Astrocyte (in vitro differentiated cells and primary cell): ENCODE data around the gene FGFR3. TPM values are rescaled to one million over a fixed set of nuclear protein-coding genes. Genes with fewer than 3 reads are reported as not detected.
A peak's percentile ranks its signal among the peaks of the same experiment; 100 is the strongest.

ENCODE experiments used
- DNase-seq: peaks from one replicate; pipeline ENCODE4 v3.0.0-alpha.2; 2010; ENCODE audit warnings: low read depth
- FAIRE-seq: peaks from 2 replicates; lab custom pipeline; 2011; peaks lifted over from hg19 to GRCh38; lab: Jason Lieb, UNC
- H2AFZ ChIP-seq: 2 replicates; pipeline ENCODE4 v1.6.0; 2012; ENCODE audit warnings: low read depth, low read length, inconsistent platforms
- H3K27ac ChIP-seq: 2 replicates; pipeline ENCODE4 v1.5.1; 2011; ENCODE audit warnings: low read depth, low read length, inconsistent platforms
- H3K27me3 ChIP-seq: 2 replicates; pipeline ENCODE4 v1.6.0; 2011; ENCODE audit warnings: low read length, inconsistent platforms; ENCODE audit not compliant: insufficient read depth
- H3K36me3 ChIP-seq: 2 replicates; pipeline ENCODE4 v1.5.1; 2011; ENCODE audit warnings: low read length, inconsistent platforms; ENCODE audit not compliant: insufficient read depth
- H3K4me1 ChIP-seq: 2 replicates; pipeline ENCODE4 v1.5.1; 2011; ENCODE audit warnings: low read length, inconsistent platforms; ENCODE audit not compliant: insufficient read depth
- H3K4me2 ChIP-seq: 2 replicates; pipeline ENCODE4 v1.6.0; 2012; ENCODE audit warnings: low read length, inconsistent platforms
- H3K4me3 ChIP-seq: 2 replicates; pipeline ENCODE4 v1.5.1; 2011; ENCODE audit warnings: low read depth, mild to moderate bottlenecking, low read length, inconsistent platforms; ENCODE audit not compliant: insufficient read depth
- H3K79me2 ChIP-seq: 2 replicates; pipeline ENCODE4 v1.6.0; 2012; ENCODE audit warnings: mild to moderate bottlenecking, low read length, inconsistent platforms; ENCODE audit not compliant: insufficient read depth
- H3K9ac ChIP-seq: 2 replicates; pipeline ENCODE4 v1.6.0; 2012; ENCODE audit warnings: mild to moderate bottlenecking, low read length, inconsistent platforms
- H3K9me3 ChIP-seq: 2 replicates; pipeline ENCODE4 v1.5.1; 2012; ENCODE audit warnings: low read depth, mild to moderate bottlenecking, low read length, inconsistent platforms; ENCODE audit not compliant: insufficient read depth
- H4K20me1 ChIP-seq: 2 replicates; pipeline ENCODE4 v1.6.0; 2012; ENCODE audit warnings: low read length, inconsistent platforms; ENCODE audit not compliant: insufficient read depth
- H3K27ac Mint-ChIP-seq: one replicate; pipeline ENCODE4 v1.8.0; 2021; ENCODE audit warnings: mild to moderate bottlenecking, mixed read lengths; ENCODE audit not compliant: unreplicated experiment
- H3K27me3 Mint-ChIP-seq: one replicate; pipeline ENCODE4 v1.8.0; 2021; ENCODE audit warnings: low read depth, mixed read lengths; ENCODE audit not compliant: unreplicated experiment
- H3K36me3 Mint-ChIP-seq: one replicate; pipeline ENCODE4 v1.8.0; 2021; ENCODE audit warnings: low read depth, mixed read lengths; ENCODE audit not compliant: unreplicated experiment
- H3K4me1 Mint-ChIP-seq: one replicate; pipeline ENCODE4 v1.8.0; 2021; ENCODE audit warnings: low read depth, mixed read lengths; ENCODE audit not compliant: unreplicated experiment
- H3K4me3 Mint-ChIP-seq: one replicate; pipeline ENCODE4 v1.8.0; 2021; ENCODE audit warnings: mild to moderate bottlenecking, moderate library complexity, mixed read lengths; ENCODE audit not compliant: unreplicated experiment
- H3K9me3 Mint-ChIP-seq: one replicate; pipeline ENCODE4 v1.8.0; 2021; ENCODE audit warnings: mild to moderate bottlenecking, mixed read lengths; ENCODE audit not compliant: unreplicated experiment
- EZH2 ChIP-seq: IDR thresholded peaks from 2 replicates; pipeline ENCODE4 v1.6.1; 2012; ENCODE audit warnings: mild to moderate bottlenecking, low read length, inconsistent platforms; ENCODE audit not compliant: insufficient read depth
- total RNA-seq: library from RNA; stranded (reverse); gene quantifications from 2 replicates; pipeline ENCODE4 v1.2.1, GENCODE V29; 2021
- TF ChIP-seq, protein P1 (sequence below): IDR thresholded peaks from 2 replicates; pipeline ENCODE4 v1.5.1; 2011; ENCODE audit warnings: low read depth, mild to moderate bottlenecking, inconsistent platforms, low read length, moderate library complexity; ENCODE audit not compliant: insufficient read depth

FGFR3 gene
- total RNA-seq, 1 donor from 2014 or later: 3.9 TPM

DNA sequence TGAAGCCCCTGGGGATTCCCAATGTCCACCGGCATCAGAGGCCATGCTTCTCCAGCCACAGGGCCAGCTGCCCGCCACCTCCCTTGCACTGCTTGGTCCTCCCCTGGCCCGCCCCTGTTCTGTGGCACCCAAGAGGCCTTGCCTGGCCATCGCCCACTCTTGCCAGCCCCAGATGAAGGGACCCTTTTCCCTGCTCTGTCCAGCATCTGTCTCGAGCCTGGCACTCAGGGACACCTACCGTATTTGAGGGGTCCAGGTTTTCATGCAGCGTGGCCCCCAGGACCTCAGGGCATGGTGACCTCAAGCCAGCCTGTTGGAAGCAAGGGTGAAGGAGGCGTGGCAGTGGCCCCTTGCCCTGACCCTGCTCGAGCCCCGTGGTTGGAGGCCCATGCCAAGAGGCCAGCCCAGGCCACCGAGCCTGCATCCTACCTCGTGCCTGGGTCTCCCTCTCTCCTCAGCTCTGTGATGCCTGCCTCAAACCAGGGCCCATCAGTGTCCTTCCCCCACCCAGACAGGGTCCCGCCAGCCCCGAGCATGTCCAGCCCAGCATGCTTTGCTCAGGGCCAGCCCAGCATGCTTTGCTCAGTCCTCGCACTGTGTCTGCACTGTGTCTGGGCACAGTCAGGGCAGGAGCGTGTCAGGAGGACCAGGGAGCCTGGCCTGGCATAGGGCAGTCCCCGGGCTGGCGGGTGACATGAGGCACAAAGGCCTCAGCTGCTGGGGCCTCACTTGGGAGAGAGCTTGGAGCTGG is 14.3 kb upstream of the FGFR3 start:
- Histone ChIP-seq H3K4me1 (no peaks in the 10 kb centered on the region), H3K36me3 (no peaks in the 10 kb centered on the region), H3K4me2 (peak overlapping the region; percentile 48), H3K27ac (no peak overlapping the region), H3K9me3 (no peaks in the 10 kb centered on the region), H3K27me3 (no peaks in the 10 kb centered on the region), H4K20me1 (no peaks in the 10 kb centered on the region), H3K79me2 (no peaks in the 10 kb centered on the region), H2AFZ (peak overlapping the region; percentile 47), H3K9ac (no peak overlapping the region), H3K4me3 (no peak overlapping the region)
- FAIRE-seq (no peak), DNase-seq (no peak)
- H3K27me3 Mint-ChIP-seq: peaks cover 7% of the 10 kb centered on the region
- H3K9me3 Mint-ChIP-seq: no peaks in the 10 kb centered on the region
- no peaks in the 10 kb centered on the region for H3K36me3 Mint-ChIP-seq
- H3K4me1 Mint-ChIP-seq: no peaks in the 10 kb centered on the region
- no peak for TF ChIP-seq EZH2
- TF ChIP-seq, protein P1, sequence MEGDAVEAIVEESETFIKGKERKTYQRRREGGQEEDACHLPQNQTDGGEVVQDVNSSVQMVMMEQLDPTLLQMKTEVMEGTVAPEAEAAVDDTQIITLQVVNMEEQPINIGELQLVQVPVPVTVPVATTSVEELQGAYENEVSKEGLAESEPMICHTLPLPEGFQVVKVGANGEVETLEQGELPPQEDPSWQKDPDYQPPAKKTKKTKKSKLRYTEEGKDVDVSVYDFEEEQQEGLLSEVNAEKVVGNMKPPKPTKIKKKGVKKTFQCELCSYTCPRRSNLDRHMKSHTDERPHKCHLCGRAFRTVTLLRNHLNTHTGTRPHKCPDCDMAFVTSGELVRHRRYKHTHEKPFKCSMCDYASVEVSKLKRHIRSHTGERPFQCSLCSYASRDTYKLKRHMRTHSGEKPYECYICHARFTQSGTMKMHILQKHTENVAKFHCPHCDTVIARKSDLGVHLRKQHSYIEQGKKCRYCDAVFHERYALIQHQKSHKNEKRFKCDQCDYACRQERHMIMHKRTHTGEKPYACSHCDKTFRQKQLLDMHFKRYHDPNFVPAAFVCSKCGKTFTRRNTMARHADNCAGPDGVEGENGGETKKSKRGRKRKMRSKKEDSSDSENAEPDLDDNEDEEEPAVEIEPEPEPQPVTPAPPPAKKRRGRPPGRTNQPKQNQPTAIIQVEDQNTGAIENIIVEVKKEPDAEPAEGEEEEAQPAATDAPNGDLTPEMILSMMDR: no peak
- peak overlapping the region; percentile 54 for H3K4me3 Mint-ChIP-seq
- no peak overlapping the region for H3K27ac Mint-ChIP-seq

DNA sequence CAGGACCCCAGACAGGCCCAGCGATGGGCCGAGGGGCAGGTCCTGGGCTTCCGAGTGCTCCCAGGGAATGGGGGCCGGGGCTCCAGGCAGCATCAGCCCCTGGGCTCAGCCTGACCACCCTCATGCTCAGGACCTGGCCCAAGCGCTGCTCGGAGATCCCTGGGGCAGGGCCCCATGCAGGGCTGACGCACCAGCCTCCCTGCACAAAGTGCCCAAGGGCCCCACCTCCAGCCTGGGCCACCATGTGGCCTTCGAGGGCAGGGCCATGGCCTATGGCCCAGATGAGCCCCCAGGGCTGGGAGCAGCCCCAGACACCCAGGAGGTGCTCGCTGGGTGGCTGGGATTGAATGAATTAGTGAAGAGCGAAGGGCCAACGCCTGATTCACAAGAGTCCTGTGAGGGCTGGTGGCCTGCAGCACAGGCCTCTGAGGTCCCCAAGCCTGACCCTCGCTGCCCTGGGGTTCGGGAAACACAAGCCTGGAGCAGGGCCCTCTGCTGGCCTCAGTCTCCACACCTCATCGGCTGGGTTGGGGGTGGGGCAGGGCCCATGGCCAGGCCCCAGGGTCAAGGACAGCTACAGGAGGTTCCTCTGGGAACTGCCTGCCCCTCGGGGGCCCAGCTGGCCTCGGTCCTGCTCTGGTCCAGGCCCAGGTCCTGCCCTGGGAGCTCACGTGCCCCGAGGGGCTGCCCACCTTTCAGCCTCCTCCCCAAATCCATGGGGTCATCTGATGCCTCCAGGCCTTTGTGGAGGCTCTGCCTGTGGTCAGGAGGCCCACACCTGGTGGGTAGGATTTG is 13.3 kb upstream of the FGFR3 start:
- peaks cover 5% of the 10 kb centered on the region for H3K27me3 Mint-ChIP-seq
- Histone ChIP-seq H3K9me3 (no peaks in the 10 kb centered on the region), H4K20me1 (no peaks in the 10 kb centered on the region), H3K9ac (no peak overlapping the region), H3K27ac (no peak overlapping the region), H3K4me3 (no peak overlapping the region), H3K4me1 (no peaks in the 10 kb centered on the region), H3K36me3 (no peaks in the 10 kb centered on the region), H2AFZ (no peak overlapping the region), H3K4me2 (no peak overlapping the region), H3K27me3 (no peaks in the 10 kb centered on the region), H3K79me2 (no peaks in the 10 kb centered on the region)
- H3K4me3 Mint-ChIP-seq: no peak overlapping the region
- FAIRE-seq: no peak
- no peak overlapping the region for H3K27ac Mint-ChIP-seq
- DNase-seq: no peak
- H3K9me3 Mint-ChIP-seq: no peaks in the 10 kb centered on the region
- no peak for TF ChIP-seq EZH2
- TF ChIP-seq, protein P1: no peak
- H3K4me1 Mint-ChIP-seq: no peaks in the 10 kb centered on the region
- no peaks in the 10 kb centered on the region for H3K36me3 Mint-ChIP-seq
